Gastroesophageal sphincter (tissue), 3 donors: ENCODE results near the gene LAMC2.

Source experiments
- EP300 ChIP-seq: sonication (generic); formaldehyde crosslinking; IDR thresholded peaks from one replicate; pipeline ENCODE4 v1.6.1; 2017; ENCODE audit warnings: antibody characterized with exemption, mild to moderate bottlenecking
- POLR2A ChIP-seq, 2 donors: fragments of 450-650 bp; IDR thresholded peaks; one replicate each; pipeline ENCODE4 v1.6.1; 2017; ENCODE audit warnings: antibody characterized with exemption in 2 of 2, mild to moderate bottlenecking in 2 of 2, moderate library complexity in 1 of 2
- POLR2AphosphoS5 ChIP-seq: sonication (generic); formaldehyde crosslinking; IDR thresholded peaks from one replicate; pipeline ENCODE4 v1.6.1; 2017; ENCODE audit warnings: antibody characterized with exemption
- TF ChIP-seq, protein P1 (sequence below), 4 experiments: fragments of 200-600 bp in 2 of 4; fragments of 450-650 bp in 2 of 4; sonication (generic) in 1 of 4; IDR thresholded peaks; one replicate each; pipeline ENCODE4 v1.5.1; 2017 to 2019; ENCODE audit warnings: antibody characterized with exemption in 4 of 4, mild to moderate bottlenecking in 2 of 4, moderate library complexity in 2 of 4

DNA sequence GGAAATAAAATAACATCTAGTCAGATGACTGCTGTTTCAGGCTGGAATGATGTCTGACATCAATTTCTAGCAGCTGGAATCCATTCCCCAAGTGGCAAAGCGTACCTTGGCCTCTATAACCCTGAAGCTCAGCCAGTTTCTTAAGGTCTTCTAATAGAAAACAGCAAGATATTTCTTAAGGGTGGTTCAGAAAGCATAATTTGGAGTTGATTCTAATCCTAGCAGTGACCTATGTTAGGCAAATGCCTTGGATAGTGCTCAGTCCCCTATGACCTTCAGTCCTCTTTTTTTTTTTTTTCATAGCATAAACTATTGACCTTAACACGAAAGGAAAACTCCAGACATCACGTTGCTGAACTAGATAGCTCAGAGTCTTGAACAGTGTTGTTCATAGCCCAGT lies 56.5 kb downstream of the LAMC2 start:
- TF ChIP-seq, protein P1, sequence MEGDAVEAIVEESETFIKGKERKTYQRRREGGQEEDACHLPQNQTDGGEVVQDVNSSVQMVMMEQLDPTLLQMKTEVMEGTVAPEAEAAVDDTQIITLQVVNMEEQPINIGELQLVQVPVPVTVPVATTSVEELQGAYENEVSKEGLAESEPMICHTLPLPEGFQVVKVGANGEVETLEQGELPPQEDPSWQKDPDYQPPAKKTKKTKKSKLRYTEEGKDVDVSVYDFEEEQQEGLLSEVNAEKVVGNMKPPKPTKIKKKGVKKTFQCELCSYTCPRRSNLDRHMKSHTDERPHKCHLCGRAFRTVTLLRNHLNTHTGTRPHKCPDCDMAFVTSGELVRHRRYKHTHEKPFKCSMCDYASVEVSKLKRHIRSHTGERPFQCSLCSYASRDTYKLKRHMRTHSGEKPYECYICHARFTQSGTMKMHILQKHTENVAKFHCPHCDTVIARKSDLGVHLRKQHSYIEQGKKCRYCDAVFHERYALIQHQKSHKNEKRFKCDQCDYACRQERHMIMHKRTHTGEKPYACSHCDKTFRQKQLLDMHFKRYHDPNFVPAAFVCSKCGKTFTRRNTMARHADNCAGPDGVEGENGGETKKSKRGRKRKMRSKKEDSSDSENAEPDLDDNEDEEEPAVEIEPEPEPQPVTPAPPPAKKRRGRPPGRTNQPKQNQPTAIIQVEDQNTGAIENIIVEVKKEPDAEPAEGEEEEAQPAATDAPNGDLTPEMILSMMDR (IDR thresholded peaks at IDR 0.05) = no peak
- TF ChIP-seq EP300 = no peak
- peak; percentile 29 for TF ChIP-seq POLR2AphosphoS5
- no peak for TF ChIP-seq POLR2A (IDR thresholded peaks at IDR 0.05)
